IPS DF 6.9 (cell line): ENCODE data around the gene KIAA1755.

Experiments
- DNase-seq: peaks from one replicate; pipeline ENCODE4 v3.0.0-alpha.2; 2013; ENCODE audit warnings: low read depth, low spot score
- H3K27ac ChIP-seq: one replicate; pipeline ENCODE4 v1.5.1; 2013; ENCODE audit warnings: low read length, control low read depth
- H3K27me3 ChIP-seq: 2 replicates; pipeline ENCODE4 v1.6.1; 2013; ENCODE audit warnings: mild to moderate bottlenecking, low read length; ENCODE audit not compliant: control insufficient read depth, insufficient read depth
- H3K36me3 ChIP-seq: 2 replicates; pipeline ENCODE4 v1.6.1; 2013; ENCODE audit warnings: low read length; ENCODE audit not compliant: control insufficient read depth, insufficient read depth
- H3K4me1 ChIP-seq: 2 replicates; pipeline ENCODE4 v1.6.1; 2013; ENCODE audit warnings: low read length; ENCODE audit not compliant: control insufficient read depth, insufficient read depth
- H3K4me3 ChIP-seq: 2 replicates; pipeline ENCODE4 v1.5.1; 2013; ENCODE audit warnings: mild to moderate bottlenecking, low read length
- H3K9me3 ChIP-seq: 2 replicates; pipeline ENCODE4 v1.6.1; 2013; ENCODE audit warnings: low read length, inconsistent platforms; ENCODE audit not compliant: control insufficient read depth, insufficient read depth
- WGBS: extraction: QIAGEN DNeasy Blood & Tissue Kit; methylation state at CpG from one replicate; pipeline ENCODE4 v1.1.7; 2013; ENCODE audit warnings: mixed read lengths, missing lambda C conversion rate; ENCODE audit not compliant: insufficient read length, insufficient coverage; 5-methylcytosine and 5-hydroxymethylcytosine counted together

KIAA1755 gene

GRCh38 chr20:38212806-38213606, 47.5 kb downstream of the KIAA1755 start:
- no peak overlapping the region for H3K4me3 ChIP-seq
- no peaks in the 10 kb centered on the region for H3K27me3 ChIP-seq
- no peaks in the 10 kb centered on the region for H3K4me1 ChIP-seq
- H3K27ac ChIP-seq, result no peak overlapping the region
- WGBS, result no CpG with 5 or more reads among the region's 18 CpGs
- no peaks in the 10 kb centered on the region for H3K36me3 ChIP-seq
- no peak for DNase-seq
- H3K9me3 ChIP-seq, result no peaks in the 10 kb centered on the region

- Histone ChIP-seq H3K4me3 (no peak overlapping the region), H3K4me1 (no peaks in the 10 kb centered on the region), H3K9me3 (no peaks in the 10 kb centered on the region), H3K27me3 (no peaks in the 10 kb centered on the region), H3K27ac (no peak overlapping the region), H3K36me3 (no peaks in the 10 kb centered on the region)
- no CpG with 5 or more reads among the region's 9 CpGs for WGBS
- DNase-seq, result no peak
These were observed 49.1 kb downstream of the KIAA1755 start for GRCh38 chr20:38211200-38212097.

- no peak overlapping the region for H3K4me3 ChIP-seq
- H3K27ac ChIP-seq, result no peak overlapping the region
- DNase-seq, result no peak
- no CpG with 5 or more reads among the region's 6 CpGs for WGBS
- H3K36me3 ChIP-seq, result no peaks in the 10 kb centered on the region
- H3K9me3 ChIP-seq, result no peaks in the 10 kb centered on the region
- no peaks in the 10 kb centered on the region for H3K27me3 ChIP-seq
- no peaks in the 10 kb centered on the region for H3K4me1 ChIP-seq
These were observed 49.8 kb downstream of the KIAA1755 start for GRCh38 chr20:38210741-38211140.

- Histone ChIP-seq H3K4me3 (no peak overlapping the region), H3K27me3 (no peaks in the 10 kb centered on the region), H3K4me1 (no peaks in the 10 kb centered on the region), H3K36me3 (no peaks in the 10 kb centered on the region), H3K27ac (no peak overlapping the region), H3K9me3 (no peaks in the 10 kb centered on the region)
- no peak for DNase-seq
- no CpG with 5 or more reads among the region's 3 CpGs for WGBS
These were observed 50.7 kb downstream of the KIAA1755 start for GRCh38 chr20:38209736-38210405.

- H3K4me3 ChIP-seq, result no peak overlapping the region
- no peak overlapping the region for H3K27ac ChIP-seq
- H3K36me3 ChIP-seq, result no peaks in the 10 kb centered on the region
- H3K9me3 ChIP-seq, result no peaks in the 10 kb centered on the region
- DNase-seq, result no peak
- H3K27me3 ChIP-seq, result no peaks in the 10 kb centered on the region
- H3K4me1 ChIP-seq, result no peaks in the 10 kb centered on the region
- WGBS, result no CpG with 5 or more reads among the region's 4 CpGs
These were observed 51.4 kb downstream of the KIAA1755 start for GRCh38 chr20:38209054-38209675.

- no peak for DNase-seq
- no peaks in the 10 kb centered on the region for H3K36me3 ChIP-seq
- WGBS, result 100% methylated on average over 1 of the region's 3 CpGs
- no peaks in the 10 kb centered on the region for H3K27me3 ChIP-seq
- no peak overlapping the region for H3K4me3 ChIP-seq
- no peak overlapping the region for H3K27ac ChIP-seq
- no peaks in the 10 kb centered on the region for H3K9me3 ChIP-seq
- no peaks in the 10 kb centered on the region for H3K4me1 ChIP-seq
These were observed 52.0 kb downstream of the KIAA1755 start for GRCh38 chr20:38208523-38208922.

- WGBS, result no CpG with 5 or more reads among the region's 1 CpG
- H3K27me3 ChIP-seq, result no peaks in the 10 kb centered on the region
- H3K4me3 ChIP-seq, result no peak overlapping the region
- H3K9me3 ChIP-seq, result no peaks in the 10 kb centered on the region
- no peaks in the 10 kb centered on the region for H3K4me1 ChIP-seq
- H3K27ac ChIP-seq, result no peak overlapping the region
- no peak for DNase-seq
- no peaks in the 10 kb centered on the region for H3K36me3 ChIP-seq
These were observed 52.4 kb downstream of the KIAA1755 start for GRCh38 chr20:38208088-38208487.

- DNase-seq, result no peak
- Histone ChIP-seq H3K9me3 (no peaks in the 10 kb centered on the region), H3K4me1 (no peaks in the 10 kb centered on the region), H3K36me3 (no peaks in the 10 kb centered on the region), H3K27me3 (no peaks in the 10 kb centered on the region), H3K27ac (no peak overlapping the region), H3K4me3 (no peak overlapping the region)
- no CpG with 5 or more reads among the region's 2 CpGs for WGBS
These were observed 52.9 kb downstream of the KIAA1755 start for GRCh38 chr20:38207621-38208020.

- no peak for DNase-seq
- Histone ChIP-seq H3K27me3 (no peaks in the 10 kb centered on the region), H3K4me3 (no peak overlapping the region), H3K27ac (no peak overlapping the region), H3K36me3 (no peaks in the 10 kb centered on the region), H3K9me3 (no peaks in the 10 kb centered on the region), H3K4me1 (no peaks in the 10 kb centered on the region)
- WGBS, result no CpG with 5 or more reads among the region's 3 CpGs
These were observed 55.5 kb downstream of the KIAA1755 start for GRCh38 chr20:38205001-38205400.

GRCh38 chr20:38203981-38204357, 56.6 kb downstream of the KIAA1755 start:
- no peaks in the 10 kb centered on the region for H3K27me3 ChIP-seq
- H3K27ac ChIP-seq, result no peak overlapping the region
- no peak overlapping the region for H3K4me3 ChIP-seq
- no CpG with 5 or more reads among the region's 2 CpGs for WGBS
- H3K9me3 ChIP-seq, result no peaks in the 10 kb centered on the region
- H3K36me3 ChIP-seq, result no peaks in the 10 kb centered on the region
- H3K4me1 ChIP-seq, result no peaks in the 10 kb centered on the region
- no peak for DNase-seq
